ENCODE data around the gene UBE2QL1. TPM values are rescaled to one million over a fixed set of nuclear protein-coding genes. Genes with fewer than 3 reads are reported as not detected.

The UBE2QL1 gene
- polyA plus RNA-seq, 2 of the 4 experiments (the other 2 are of a cell fraction), result 0.04 TPM

DNA sequence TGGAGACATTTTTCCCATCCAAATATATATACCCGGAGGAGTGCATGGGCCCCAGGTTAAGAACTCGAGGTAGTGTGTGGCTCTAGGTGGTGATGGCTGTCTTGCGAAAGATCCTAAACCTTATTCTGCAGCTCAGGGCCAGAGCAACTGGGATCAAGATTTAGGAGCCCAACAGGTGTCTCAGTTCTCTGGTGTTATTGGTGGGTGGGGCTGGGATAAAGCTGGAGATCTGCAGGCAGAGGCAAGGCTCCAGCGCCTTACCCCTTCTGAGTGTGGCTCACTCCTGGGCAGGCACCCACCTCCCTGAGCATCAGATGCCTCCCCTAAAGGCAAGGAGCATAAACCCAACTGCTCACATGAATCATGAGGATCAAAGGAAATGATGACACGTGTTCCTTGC lies 11.2 kb downstream of the UBE2QL1 start (continued):
- TF ChIP-seq CHD4 (IDR thresholded peaks at IDR 0.05; ENCODE audit: borderline replicate concordance), result no peak
- TF ChIP-seq, protein P1, sequence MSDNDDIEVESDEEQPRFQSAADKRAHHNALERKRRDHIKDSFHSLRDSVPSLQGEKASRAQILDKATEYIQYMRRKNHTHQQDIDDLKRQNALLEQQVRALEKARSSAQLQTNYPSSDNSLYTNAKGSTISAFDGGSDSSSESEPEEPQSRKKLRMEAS (IDR thresholded peaks at IDR 0.05), result no peak

DNA sequence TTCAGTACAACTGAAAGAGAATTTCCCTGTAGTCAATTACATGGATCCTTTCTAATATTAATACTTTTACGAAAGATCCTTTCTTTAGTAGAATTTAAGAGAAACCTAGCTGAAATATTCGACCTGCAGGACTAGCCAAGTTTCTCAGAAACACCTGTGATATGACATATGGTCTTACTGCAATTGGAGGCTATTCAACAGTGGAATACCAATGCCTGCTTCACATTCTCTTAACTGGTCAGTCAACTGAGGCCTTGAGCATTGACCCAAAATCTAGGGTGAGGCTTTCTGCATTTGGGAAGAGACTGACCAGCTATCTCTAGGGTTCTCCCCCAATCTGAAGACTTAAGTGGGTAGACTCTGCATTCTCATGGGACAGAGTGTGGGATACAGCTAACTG lies 12.3 kb downstream of the UBE2QL1 start:
- no peak for DNase-seq (ENCODE audit: low read depth in 1 of 2, low spot score in 1 of 2)
- 7% methylated on average over 2 of the region's 2 CpGs for WGBS (ENCODE audit: missing lambda C conversion rate)
- Histone ChIP-seq H3K27ac (no peak overlapping the region), H3K4me1 (no peaks in the 10 kb centered on the region), H3K4me3 (no peak overlapping the region), H3K4me2 (no peak overlapping the region), H3K9me3 (peaks cover 22% of the 10 kb centered on the region)
- no peak for TF ChIP-seq ZFP36 (IDR thresholded peaks at IDR 0.05; ENCODE audit: borderline replicate concordance, partially characterized antibody)
- no peak for TF ChIP-seq HOXA7 (CRISPR knock-in tag; IDR thresholded peaks at IDR 0.05)
- no peak for TF ChIP-seq MAFK (IDR thresholded peaks at IDR 0.05; ENCODE audit: partially characterized antibody)
- TF ChIP-seq CBX2 (IDR thresholded peaks at IDR 0.05; ENCODE audit: borderline replicate concordance, low read depth), result no peak
- no peak for TF ChIP-seq HEYL (CRISPR knock-in tag; IDR thresholded peaks at IDR 0.05)
- TF ChIP-seq, protein P1 (IDR thresholded peaks at IDR 0.05), result no peak
- TF ChIP-seq, protein P2, sequence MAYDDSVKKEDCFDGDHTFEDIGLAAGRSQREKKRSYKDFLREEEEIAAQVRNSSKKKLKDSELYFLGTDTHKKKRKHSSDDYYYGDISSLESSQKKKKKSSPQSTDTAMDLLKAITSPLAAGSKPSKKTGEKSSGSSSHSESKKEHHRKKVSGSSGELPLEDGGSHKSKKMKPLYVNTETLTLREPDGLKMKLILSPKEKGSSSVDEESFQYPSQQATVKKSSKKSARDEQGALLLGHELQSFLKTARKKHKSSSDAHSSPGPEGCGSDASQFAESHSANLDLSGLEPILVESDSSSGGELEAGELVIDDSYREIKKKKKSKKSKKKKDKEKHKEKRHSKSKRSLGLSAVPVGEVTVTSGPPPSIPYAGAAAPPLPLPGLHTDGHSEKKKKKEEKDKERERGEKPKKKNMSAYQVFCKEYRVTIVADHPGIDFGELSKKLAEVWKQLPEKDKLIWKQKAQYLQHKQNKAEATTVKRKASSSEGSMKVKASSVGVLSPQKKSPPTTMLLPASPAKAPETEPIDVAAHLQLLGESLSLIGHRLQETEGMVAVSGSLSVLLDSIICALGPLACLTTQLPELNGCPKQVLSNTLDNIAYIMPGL (CRISPR knock-in tag; IDR thresholded peaks at IDR 0.05; ENCODE audit: borderline replicate concordance), result no peak
- TF ChIP-seq, protein P3, sequence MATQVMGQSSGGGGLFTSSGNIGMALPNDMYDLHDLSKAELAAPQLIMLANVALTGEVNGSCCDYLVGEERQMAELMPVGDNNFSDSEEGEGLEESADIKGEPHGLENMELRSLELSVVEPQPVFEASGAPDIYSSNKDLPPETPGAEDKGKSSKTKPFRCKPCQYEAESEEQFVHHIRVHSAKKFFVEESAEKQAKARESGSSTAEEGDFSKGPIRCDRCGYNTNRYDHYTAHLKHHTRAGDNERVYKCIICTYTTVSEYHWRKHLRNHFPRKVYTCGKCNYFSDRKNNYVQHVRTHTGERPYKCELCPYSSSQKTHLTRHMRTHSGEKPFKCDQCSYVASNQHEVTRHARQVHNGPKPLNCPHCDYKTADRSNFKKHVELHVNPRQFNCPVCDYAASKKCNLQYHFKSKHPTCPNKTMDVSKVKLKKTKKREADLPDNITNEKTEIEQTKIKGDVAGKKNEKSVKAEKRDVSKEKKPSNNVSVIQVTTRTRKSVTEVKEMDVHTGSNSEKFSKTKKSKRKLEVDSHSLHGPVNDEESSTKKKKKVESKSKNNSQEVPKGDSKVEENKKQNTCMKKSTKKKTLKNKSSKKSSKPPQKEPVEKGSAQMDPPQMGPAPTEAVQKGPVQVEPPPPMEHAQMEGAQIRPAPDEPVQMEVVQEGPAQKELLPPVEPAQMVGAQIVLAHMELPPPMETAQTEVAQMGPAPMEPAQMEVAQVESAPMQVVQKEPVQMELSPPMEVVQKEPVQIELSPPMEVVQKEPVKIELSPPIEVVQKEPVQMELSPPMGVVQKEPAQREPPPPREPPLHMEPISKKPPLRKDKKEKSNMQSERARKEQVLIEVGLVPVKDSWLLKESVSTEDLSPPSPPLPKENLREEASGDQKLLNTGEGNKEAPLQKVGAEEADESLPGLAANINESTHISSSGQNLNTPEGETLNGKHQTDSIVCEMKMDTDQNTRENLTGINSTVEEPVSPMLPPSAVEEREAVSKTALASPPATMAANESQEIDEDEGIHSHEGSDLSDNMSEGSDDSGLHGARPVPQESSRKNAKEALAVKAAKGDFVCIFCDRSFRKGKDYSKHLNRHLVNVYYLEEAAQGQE (IDR thresholded peaks at IDR 0.05), result no peak
- TF ChIP-seq, protein P4, sequence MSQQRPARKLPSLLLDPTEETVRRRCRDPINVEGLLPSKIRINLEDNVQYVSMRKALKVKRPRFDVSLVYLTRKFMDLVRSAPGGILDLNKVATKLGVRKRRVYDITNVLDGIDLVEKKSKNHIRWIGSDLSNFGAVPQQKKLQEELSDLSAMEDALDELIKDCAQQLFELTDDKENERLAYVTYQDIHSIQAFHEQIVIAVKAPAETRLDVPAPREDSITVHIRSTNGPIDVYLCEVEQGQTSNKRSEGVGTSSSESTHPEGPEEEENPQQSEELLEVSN (IDR thresholded peaks at IDR 0.05; ENCODE audit: borderline replicate concordance, low read depth), result no peak
- TF ChIP-seq RNF2 (IDR thresholded peaks at IDR 0.05; ENCODE audit: borderline replicate concordance, low read depth), result no peak
- no peak for TF ChIP-seq POLR2A (IDR thresholded peaks at IDR 0.05; ENCODE audit: low read length)
- TF ChIP-seq, protein P5, sequence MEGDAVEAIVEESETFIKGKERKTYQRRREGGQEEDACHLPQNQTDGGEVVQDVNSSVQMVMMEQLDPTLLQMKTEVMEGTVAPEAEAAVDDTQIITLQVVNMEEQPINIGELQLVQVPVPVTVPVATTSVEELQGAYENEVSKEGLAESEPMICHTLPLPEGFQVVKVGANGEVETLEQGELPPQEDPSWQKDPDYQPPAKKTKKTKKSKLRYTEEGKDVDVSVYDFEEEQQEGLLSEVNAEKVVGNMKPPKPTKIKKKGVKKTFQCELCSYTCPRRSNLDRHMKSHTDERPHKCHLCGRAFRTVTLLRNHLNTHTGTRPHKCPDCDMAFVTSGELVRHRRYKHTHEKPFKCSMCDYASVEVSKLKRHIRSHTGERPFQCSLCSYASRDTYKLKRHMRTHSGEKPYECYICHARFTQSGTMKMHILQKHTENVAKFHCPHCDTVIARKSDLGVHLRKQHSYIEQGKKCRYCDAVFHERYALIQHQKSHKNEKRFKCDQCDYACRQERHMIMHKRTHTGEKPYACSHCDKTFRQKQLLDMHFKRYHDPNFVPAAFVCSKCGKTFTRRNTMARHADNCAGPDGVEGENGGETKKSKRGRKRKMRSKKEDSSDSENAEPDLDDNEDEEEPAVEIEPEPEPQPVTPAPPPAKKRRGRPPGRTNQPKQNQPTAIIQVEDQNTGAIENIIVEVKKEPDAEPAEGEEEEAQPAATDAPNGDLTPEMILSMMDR (IDR thresholded peaks at IDR 0.05), result no peak
- no peak for TF ChIP-seq JUNB (IDR thresholded peaks at IDR 0.05)
- TF ChIP-seq NFE2L2 (conservative IDR thresholded peaks at IDR 0.05; ENCODE audit: low read length), result no peak
- TF ChIP-seq FOXS1 (CRISPR knock-in tag; IDR thresholded peaks at IDR 0.05), result no peak
- TF ChIP-seq CBX8 (IDR thresholded peaks at IDR 0.05), result no peak
- no peak for TF ChIP-seq EP300 (IDR thresholded peaks at IDR 0.05)
- ATAC-seq, result no peak
- no peak for FAIRE-seq
- POLR2A ChIA-PET, result no interaction called here
- CTCF ChIA-PET, result interaction anchor here (1.0 to 1.4 kb wide), 2 partner anchors 12 to 18 kb away, joined by 3 read pairs; partner anchors contain the start of gene UBE2QL1
